HG03469 (cell line): ENCODE results near the gene NAT16.

Experiments
- ATAC-seq: cut with Tn5 transposase; IDR thresholded peaks from one replicate; pipeline ENCODE4 v1.9.1; 2021; ENCODE audit warnings: mild to moderate bottlenecking, moderate library complexity, moderate number of reproducible peaks; ENCODE audit not compliant: unreplicated experiment

The NAT16 gene

DNA sequence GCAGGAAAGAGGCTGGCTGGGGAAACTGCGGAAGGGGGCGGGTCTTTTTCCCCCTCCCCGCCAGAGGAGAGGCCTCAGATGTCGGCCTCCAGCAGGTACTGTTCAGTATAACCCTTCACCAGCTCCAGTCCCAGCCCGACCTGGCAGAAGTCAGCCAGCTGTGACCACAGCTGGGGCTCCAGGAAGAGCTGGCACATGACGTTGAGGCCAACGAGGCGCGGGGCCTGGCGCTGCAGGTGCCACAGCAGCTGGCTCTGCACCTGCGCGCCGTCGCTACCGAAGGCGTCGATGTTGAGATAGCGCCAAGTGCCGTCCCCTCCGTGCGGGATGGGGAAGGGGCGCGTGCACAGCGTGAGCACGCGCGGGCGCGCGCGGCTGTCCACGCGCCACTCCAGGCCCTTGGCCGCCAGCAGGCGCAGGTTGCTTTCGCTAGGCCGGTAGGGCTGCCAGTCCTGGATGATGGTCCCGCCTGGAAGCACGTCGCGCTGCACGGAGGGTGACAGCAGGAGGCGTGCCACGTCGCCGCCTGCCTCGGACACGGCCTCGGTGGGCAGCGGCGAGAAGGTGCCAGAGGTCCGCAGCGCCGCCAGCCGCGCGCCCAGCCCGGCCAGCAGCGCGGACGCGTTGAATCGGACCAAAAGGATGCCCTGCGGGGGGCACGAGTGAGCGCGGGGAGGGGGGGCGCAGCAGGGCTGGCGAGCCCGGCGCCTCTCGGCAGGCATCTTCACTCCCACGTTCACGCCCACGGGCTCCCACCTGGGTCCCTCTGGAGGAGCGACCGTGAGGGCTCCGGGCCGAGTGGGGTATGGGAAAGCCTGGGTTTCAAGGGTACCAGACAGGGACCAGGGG, 7.9 kb downstream of the NAT16 start:
- no peak for ATAC-seq

DNA sequence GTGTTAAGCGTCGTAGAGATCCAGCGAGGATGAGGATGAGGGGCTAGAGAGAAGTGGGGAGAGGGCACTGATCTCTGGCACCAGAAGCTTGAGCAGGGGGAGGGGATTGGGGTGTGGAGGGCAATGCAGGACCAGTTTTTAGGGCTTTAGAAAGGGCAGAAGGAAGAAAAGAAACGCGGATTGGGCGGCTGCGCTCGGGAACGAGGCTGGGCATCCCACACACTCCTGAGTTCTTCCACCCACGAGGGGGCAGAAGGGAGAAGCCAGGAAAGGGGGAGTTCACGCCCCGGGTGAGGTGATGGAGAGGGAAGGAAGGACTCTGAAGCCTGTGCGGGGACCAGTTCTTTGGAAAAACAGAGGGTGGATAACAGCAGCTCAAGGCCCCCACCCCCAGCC, 8.7 kb downstream of the NAT16 start:
- ATAC-seq = no peak

DNA sequence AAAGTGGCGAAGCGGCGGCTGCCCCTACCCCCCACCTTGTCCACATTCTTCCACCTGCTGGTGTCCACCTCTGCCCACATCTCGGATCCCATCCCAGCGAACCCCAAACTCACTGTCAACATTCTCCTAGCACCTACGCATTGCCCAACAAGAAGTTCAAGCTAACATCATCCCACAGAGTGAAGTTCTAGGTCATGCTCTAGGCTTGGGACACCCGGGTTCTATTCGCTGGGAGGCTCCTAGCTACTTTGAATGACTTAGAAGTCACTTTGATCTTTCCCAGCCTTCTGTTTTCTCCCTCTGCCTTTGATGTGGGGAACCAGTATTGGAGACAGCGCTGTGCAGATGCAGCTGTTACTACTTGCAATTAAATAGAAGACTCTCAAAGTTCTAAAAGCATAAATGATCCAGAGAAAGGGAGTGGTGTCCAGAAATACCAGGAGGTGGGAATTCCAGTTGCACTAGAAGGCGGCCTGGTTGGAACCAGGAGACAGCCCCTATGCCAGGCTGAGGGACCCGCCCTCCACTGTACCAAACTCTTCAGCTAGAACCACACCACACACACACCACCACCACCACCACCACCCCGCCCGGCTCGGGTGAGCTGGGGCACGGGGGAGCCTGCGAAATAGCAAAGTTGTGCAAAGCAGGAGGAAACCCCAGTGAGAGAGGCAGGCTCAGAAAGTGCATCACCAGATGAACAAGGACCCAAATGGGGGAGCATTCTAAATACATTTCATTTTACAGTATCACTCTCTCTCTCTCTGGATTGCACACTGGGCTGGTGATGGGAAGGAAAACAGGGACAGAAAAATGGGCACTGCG, 9.3 kb downstream of the NAT16 start:
- ATAC-seq = no peak

DNA sequence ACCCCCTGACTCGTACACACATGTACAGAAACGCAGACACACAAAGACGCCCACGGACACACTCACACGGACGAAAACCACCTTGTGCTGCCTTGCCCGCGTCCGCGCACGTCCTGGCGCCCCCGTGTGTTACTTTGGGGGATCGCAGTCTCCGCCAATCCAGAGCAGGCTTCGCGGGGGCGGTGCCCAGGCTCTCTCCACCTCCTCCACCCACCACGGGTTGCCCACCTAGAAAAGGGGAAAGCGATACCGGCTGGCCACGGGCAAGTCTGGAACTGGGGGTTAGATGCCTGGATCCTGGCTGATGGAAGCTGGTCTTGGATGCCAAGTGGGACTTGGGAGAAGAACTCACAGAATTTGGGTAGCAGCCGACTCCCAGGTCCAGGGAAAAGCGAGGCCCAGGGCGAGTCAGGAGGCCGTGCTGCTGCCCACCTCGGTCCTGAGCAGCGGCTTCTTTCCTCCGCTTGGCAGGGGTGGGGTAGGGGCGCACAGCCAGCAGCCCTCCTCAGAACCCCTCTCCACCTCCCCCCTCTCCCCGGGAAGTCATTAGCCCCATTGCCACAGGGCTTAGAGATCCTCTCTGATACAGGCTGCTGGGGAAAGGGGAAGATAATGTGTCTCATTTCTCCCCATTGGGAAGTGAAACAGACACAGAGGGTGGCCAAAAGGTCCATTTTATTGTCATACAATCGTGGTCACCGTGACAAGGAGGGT, 10.1 kb downstream of the NAT16 start:
- ATAC-seq = no peak

DNA sequence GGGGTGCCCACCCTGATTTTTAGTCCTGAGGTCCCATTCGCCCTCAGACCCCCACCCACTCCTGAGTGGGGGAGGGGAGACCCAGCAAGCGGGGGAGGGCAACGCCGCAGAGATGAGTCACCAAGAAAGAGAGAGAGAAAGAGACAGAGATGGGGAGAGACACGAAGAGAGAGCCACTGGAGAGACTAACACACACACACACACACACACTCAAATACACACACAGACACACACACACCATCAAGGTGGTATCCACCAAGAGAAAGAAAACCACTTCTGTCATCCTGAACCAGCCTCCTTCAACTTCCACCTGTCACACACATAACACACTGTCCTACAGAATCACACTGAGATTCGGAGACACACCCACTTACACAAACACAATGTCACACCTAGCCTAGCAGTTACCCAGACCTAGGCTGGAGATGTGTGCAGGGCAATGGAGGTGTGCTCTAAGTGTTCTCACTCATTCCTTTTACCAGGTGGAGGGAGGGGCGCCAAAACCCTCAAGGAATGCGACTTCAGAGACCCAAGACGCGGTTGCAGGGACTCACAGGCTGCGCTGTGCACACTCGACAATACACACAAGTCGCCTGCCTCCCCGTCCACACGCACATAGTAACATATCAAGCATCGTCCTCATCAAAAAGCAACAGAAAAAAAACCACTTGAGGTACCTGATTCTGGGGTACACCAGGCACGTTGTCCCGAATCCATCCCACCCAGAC, 10.8 kb downstream of the NAT16 start:
- no peak for ATAC-seq

DNA sequence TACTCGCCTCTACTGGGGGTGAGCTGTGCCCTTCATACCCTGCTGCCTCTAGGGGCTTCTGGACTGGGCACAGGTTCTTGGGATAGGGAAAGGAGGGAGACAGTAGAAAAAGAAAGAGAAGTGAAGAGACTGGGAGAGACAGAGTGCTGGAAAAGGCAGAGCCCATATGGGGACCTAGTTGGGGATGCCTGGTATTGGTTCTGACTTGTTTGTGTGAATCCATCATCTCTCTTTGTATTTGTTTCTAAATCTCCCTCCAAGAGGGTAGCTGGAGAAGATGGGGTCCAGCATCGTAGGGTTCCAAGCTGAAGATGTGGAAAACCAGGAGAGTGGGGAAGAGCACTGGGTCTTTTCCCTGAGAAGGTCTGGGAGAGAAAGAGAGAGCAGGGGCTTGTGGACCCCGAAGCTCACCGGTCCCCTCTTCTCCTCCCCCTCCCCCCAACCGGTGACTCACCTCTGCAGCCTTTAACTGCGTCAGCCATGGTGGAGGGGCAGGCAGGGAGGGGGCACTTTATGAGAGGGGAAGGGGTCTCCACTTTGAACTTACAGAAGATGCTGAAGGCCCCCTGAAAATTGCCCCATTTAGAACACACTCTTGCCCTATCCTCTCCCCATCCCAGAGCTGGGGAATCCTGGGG, 11.6 kb downstream of the NAT16 start:
- no peak for ATAC-seq

DNA sequence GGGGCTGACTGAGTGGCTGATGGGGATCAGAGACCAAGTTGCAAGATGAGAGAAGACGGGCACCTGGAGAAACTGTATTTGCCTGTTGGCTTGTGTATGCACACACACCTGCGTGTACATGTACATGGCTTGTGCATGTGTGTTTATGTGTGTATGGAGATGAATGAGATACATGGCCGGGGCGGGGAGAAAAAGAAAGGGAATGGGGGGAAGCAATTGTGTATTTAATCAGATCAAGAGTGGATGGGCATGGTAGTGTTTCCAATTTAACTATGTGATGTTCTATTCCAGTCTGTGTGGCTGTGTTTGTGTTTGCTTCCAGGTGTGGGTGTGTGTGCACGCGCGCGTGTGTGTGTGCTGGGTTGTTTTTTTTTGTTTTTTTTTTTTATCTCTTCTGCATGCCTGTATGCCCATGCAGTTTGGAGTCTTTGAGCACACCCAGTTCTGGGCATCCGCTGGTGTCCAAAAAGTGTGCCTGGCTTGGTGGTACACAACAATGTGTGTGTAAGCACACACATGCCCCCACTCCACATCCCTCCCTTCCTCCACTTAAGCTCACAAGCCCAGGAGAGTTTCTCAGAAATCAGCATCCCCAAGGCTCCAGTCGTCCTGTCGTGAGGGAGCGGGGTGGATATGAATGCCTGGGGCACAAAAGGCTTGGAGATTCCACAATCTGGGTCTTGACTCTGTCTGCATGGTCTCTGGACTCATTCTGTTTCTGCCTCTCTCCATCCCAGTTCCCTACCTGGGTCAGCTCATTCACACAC, 12.3 kb downstream of the NAT16 start:
- ATAC-seq = no peak

DNA sequence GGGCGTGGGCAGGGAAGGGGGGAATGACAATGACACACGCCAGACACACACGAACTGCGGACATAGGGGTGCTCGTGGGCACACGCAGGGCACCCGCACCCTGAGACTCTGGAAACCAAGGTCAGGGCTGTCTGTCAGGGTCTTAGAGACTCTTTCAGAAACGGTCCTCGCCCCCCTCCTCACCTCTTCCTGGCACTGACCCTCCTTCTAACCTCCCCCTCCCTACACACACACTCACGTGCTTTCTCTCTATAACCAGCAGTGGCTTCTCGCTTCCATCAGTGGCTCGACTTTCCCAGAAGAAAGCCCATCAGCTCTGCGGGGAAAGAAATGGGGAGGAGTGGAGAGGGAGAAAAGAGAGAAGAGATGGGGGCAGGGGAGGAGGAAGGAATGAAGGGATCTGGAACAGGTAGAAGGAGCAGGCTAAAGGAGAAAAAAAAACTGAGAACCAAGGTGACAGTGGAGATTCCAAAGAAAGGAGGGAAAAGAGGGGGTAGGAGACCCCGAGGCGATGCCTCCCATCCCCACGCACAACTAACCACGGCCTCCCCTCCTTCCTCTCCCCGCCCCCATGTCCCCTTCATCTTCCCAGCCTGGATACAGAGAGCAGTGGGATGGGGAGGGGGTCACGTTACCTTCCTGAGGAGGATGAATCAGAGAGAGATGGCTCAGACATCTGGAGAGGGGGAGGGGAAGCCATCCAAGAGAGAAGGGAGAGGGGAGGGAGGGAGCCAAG, 13.0 kb downstream of the NAT16 start:
- no peak for ATAC-seq

DNA sequence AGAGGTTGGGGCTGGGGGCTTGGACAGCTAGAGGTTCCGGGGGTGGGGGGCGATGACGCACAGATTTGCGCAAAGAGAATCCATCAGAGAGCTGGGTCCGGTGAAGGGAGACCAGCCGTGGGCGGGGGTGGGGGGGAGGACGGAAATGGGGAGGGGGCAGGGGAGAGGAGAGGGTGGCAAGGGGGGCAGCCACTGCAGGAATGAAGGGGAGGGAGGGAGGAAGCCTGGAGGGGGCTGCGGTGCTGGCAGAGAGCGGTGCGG, 13.5 kb downstream of the NAT16 start:
- ATAC-seq = no peak

DNA sequence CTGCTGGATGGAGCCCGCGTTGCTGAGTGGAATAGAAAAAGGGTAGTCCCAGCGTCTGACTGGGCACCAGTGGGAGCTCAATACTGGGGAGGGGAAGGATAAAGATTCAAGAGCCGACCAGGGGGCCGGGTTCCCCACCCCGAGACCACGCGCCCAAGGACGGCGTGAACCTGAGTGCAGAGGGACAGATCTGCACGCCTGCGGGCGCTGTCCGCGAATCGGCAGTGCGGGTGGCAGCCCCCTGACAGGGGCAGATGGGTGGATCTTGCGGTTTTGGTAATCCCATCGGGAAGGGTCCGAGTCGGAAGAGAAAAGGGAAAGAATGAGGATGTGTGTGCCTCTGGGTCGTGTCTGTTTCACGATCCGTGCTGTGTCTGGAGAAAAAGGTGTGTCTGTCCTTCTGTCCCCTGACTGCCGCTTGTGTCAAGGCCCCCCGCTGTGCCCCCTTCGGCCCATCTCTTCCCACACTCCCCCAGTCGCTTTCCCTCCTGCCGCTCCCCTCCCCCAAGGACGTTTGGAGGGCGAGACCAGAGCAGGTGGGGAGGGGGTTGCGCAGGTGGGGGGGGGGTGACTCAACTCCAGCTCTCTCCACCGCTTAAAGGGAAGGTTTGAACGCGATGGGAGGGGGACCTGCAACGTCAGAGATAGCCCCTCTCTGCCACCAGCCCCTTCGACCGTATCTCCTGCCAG, 14.0 kb downstream of the NAT16 start:
- no peak for ATAC-seq

DNA sequence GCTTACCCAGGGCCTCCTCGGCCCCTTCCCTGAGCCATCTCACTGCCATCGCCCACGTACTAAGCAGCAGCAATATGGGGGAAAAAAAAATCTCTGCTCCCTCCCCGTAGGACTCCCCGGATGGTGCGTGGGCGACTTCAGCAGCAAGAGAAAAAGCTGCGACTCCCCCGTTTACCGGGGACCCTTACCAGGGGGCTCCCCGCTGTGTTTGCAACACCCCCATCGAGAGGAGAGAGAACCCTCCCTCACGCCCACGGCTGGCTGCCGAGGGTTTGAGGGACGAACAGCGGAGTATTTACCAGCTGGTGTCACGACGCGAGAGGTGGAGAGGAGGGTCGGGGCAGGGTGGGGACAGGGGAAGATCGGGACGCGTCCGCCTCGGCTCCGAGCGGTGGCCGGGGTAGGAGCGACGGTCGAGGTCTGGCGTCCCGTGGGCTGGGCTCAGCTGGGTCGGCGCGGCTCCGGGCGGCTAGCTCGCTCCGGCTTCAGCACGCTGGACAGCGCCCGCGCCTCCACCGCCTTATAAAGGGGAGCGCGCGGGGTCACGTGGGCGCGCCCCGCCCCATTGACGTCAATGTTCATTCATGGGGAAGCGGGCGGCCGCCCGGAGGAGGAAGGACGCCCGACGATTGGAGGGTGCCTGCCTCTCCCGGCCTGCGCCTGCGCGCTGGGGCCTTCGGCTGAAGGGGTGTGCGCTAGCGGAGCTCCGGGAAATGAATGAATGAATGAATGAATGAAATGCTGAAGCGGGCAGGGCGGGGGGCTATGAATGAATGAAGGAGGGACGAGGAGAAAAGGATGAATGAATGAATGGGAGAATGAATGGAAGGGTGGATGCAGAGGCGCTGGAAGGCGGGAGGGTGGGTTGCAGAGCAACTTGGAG, 14.8 kb downstream of the NAT16 start, which contains the start of gene VGF:
Gene VGF, minus strand, starts transcription at position 495 of the 883 bp plus-strand sequence. CDS start 726 bp downstream, outside the sequence.
- ATAC-seq = peak; percentile 67

DNA sequence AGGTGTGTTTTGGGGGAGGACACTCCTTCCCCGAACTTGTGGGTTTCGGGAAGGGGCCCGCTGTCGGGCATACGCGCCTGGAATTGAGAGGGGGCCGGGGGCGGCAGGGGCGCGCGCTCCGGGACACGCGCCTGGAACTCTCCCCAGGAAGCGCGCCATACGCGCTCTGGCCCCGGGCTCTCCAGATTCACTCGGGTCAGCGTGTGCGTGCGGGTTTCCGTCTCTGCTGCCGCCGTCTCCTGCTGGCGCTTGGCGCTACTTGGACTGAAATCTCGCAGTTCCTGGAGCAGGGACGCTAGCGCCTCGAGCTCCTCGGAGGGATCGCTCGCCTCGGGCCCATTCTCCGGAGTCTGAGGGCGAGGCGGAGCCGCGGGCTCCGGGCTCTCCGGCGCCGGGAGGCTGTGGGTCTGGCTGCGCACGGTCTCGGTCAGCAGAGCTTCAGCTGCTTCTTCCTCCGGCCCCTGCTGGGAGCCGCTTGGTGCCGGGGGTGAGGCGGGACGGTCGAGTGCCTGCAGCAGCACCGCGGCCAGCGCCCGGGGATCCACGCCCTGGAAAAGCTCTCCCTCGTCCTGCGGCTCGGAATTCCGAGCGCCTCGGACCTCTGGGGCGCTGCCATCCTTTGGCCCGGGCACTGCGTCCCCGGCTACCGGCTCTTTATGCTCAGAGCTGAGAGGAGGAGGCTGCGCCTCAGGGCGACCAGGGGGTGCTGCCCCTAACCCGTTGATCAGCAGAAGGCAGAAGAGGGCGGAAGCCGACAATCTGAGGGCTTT, 15.8 kb downstream of the NAT16 start:
- no peak for ATAC-seq

DNA sequence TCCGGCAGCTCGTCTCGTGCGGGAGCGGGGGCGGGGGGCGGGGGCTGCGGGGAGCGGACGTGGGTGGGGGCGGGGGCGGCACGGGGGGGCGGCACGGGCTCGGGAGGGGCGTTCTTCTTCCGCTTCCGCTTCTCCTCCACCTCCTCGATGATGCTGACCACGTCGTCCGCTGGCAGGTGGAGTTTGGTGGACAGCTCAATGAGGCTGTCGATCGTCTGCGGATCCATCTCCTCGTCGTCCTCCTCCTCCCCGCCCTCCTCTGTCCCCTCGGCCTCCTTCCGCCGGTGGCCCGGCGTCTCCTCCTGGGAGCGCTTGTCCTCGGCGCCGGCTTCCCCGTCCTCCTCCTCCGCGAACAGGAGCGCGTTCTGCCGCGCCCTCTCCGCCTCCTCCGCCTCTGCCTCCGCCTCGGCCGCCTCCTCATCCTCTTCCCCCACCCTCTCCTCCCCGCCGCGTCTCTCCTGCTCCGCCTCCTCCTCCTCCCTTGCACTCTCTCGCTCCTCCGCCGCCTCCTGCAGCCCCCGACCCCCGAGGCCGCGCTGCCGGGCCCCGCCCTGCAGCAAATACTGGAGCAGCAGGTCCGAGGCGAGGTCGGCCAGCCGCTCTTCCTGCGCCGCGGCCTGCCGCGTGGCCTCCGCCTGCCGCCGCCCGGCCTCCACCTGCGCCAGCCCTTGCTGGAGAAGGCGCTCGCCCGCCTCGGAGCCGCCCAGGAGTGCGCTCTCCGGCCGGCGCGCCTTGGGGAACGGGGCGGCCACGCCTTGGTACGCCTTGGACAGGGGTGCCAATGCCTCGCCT, 16.6 kb downstream of the NAT16 start:
- ATAC-seq = no peak

DNA sequence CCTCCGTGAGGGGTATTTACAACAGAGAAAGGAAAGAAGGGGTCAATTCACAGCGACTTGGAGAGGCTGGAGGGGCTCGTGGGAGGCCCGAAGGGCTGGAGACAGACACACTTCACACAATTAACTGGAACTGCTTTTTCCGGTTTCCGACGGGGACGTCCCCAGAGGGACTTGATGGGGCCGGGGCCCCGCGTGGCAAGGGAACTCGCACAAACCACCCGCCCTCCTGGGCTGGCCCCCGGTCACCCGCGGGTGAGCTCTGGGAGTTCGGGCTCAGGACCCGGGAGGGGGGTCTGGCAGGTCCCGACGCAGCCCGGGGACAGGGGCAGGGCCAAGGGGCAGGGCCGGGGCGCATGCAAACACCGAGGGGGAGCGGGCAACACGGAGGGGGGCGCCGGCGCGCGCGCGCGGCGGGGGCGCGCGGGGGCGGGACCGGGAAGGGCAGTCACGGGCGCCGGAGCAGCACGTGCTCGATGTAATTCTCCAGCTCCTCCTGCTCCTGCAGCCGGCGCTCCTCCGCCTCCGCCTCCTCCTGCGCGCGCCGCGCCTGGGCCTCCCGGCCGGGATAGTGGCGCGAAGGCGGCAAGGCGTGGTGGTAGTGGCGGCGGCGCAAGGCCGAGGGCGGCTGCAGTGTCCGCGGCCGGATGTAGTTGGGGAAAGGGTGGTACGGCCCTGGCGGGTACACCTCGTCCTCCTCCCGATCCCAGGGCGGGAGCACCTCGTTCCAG, 17.4 kb downstream of the NAT16 start:
- ATAC-seq = no peak
